CD4-positive, alpha-beta T cell treated with Interleukin-21 for 1 hour (primary cell): ENCODE measurements around the gene SYT15.
"Not testable (repeated sequence)": the region's sequence is repeated elsewhere in the genome, so short reads cannot be mapped to it uniquely, and the experiment has no call there.

Experiments
- DNase-seq: peaks from one replicate; pipeline ENCODE4 v3.0.0-alpha.2; 2020

SYT15 gene

GRCh38 chr10:46594453-46595063, 15.6 kb downstream of the SYT15 start:
- DNase-seq = not testable (repeated sequence)

GRCh38 chr10:46596570-46596969, 17.6 kb downstream of the SYT15 start:
- not testable (repeated sequence) for DNase-seq

DNA sequence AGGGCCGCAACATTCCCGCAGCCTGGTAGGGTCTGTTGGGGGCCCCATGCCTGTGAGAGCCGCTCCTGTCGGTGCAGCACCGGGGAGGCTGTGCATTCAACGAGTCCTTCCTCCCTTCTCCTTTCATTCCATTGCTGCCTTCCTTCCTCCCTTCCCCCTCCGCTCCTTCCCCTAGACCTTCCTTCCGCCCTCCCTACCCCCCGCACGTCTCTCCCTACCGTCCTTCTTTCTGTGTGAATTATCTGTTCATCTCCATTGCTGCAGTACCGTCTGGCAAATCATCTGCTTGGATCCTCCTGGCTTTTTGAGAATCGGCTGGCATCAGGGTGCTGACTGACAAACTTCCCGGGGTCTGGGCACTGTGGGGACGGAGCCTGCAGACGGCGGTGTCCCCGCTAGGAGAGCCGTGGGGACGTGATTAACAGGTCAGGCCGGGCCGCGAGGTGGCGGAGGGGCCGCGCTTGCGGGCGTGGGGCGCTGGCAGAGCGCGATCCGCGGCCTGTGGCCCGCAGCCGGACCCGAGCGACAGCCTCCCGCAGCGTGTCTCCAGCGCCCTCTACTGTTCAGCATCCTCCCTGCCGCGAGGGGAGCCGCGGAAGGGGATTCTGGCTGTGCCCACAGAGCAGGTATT, 18.8 kb downstream of the SYT15 start:
- peak; percentile 39 for DNase-seq

DNA sequence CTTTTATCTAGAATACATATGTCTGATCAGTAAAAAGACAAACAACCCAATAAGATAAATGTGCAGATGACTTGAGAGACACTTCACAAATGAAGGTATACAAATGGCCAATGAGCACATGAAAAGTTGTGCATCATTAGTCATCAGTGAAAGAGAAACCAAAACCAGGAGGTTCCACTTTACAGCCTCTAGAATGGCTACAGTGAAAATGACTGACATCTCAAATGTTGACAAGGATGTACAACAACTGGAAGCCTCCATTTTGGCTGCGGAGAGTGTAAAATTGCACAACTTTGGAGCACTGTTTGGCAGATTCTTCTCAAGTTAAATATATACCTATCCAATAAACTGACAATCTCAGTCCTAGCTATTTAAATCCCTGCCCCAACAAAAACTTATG, 21.6 kb downstream of the SYT15 start:
- not testable (repeated sequence) for DNase-seq

DNA sequence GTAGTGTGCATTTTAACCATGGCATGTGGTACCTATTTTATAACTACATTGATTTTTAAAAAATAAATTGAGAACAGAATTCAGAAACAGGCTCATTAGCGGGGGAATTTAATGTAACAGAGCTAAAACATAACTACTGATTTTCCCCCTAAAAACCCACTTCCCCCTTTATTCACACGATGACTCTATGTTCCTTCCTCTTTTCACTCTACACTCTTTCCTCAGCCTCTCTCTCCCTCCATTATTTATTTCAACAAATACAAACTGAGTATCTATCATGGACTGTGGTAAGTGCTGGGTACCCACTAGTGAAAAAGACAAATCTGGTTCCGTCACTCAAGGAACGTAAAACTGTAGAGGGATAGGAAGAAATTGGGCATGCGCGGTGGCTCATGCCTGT, 36.6 kb downstream of the SYT15 start:
- not testable (repeated sequence) for DNase-seq

DNA sequence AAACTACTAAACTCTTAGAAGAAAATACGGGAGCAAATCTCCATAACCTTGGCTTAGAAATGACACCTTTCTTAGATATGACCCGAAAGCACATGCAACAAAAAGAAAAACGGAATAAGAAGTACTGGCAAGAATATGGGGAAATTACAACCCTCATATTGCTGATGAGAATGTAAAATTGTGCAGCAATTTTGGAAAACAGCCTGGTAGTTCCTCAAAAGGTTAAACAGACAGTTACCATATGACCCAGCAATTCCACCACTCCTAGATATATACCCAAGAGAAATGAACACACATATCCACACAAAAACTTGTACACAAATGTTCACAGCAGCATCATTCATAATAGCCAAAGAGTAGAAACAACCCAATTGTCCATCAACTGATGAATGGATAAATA, 37.3 kb downstream of the SYT15 start:
- not testable (repeated sequence) for DNase-seq

GRCh38 chr10:46617134-46617533, 38.2 kb downstream of the SYT15 start:
- DNase-seq = not testable (repeated sequence)

DNA sequence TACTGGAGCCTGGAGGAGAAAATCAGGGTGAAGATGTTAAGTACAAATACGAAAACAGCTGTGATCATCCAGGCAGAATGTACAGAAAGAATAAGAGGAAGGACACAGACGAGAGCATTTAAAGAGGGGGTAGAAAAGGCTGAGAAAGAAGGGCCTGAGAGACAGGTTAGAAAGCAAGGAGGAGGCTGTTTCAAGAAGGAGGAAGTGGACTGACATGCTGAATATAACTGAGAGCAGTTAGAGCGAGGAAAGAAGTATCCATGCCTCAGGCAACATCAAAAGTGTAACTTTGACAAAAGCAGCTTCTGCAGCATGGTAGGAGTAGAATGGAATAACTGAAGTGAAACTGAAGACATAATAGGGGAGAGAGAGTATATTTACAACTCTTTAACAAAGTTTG, 39.0 kb downstream of the SYT15 start:
- DNase-seq = not testable (repeated sequence)

- not testable (repeated sequence) for DNase-seq
These were observed 45.1 kb downstream of the SYT15 start for GRCh38 chr10:46623899-46624654.

- not testable (repeated sequence) for DNase-seq
These were observed 50.9 kb downstream of the SYT15 start for GRCh38 chr10:46629805-46630204.

DNA sequence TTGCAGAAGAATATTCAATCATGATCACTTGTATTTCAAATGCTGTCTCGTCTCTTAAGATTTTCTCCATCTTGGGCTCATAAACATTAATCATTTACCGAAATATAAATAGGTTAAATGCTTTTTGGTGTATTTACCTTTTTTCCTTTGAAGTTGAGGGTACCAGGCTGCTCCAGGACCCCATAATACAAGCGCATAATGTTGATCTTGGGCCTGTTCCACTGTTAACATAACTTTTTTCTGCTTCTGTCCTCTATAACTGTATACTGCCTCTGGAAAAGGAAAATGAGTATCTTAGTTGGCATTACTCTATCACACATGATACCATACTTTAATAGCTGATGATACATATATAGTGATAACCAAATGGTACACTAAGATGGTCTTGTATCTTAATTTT, 51.9 kb downstream of the SYT15 start:
- not testable (repeated sequence) for DNase-seq

GRCh38 chr10:46631683-46632082, 52.8 kb downstream of the SYT15 start:
- not testable (repeated sequence) for DNase-seq

DNA sequence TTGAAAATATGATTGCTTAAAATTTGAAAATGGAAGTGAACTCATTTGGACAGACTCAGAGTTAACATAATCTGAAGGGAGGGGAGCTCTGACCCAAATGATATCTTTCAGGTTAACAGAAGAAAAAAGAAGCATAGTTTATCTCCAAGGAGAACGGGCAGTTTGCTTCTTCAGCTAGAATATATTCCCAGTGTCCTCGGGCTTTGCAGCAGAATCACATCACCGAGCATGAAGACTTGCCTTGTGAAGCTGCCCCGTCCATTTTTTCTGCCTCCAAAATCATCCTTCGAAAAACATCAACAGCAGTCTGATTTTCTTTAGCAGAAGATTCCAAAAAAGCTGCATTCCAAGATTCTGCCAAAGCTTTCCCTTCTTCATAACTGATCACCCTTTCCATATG, 55.8 kb downstream of the SYT15 start:
- DNase-seq = not testable (repeated sequence)

- DNase-seq = peak; percentile 25
These were observed 56.5 kb downstream of the SYT15 start for GRCh38 chr10:46635364-46635959.

- not testable (repeated sequence) for DNase-seq
These were observed 61.1 kb downstream of the SYT15 start for GRCh38 chr10:46640005-46640404.
